H1 (cell line): ENCODE measurements around the gene SF3B6.

Experiments used
- CTCF ChIP-seq, 3 experiments: IDR thresholded peaks; 1 replicate in 2 of 3; 2 replicates in 1 of 3; pipeline versions ENCODE4 v1.5.1 to v1.6.1; 2011; ENCODE audit warnings: low read length in 3 of 3, mild to moderate bottlenecking in 3 of 3, inconsistent platforms in 2 of 3, low read depth in 1 of 3, moderate library complexity in 1 of 3; ENCODE audit not compliant: insufficient read depth in 1 of 3; ENCODE audit errors: control extremely low read depth in 1 of 3
- EZH2 ChIP-seq: fragments of 200-600 bp; sonication (generic); IDR thresholded peaks from 2 replicates; pipeline ENCODE4 v1.7.1; 2012; ENCODE audit warnings: low read depth, mild to moderate bottlenecking, moderate library complexity, low read length, inconsistent platforms; ENCODE audit not compliant: severe bottlenecking
- SP2 ChIP-seq: IDR thresholded peaks from 2 replicates; pipeline ENCODE4 v1.6.1; 2012; ENCODE audit warnings: mild to moderate bottlenecking, low read length, inconsistent platforms
- TAF7 ChIP-seq: optimal IDR thresholded peaks from 2 replicates; pipeline ENCODE3; 2011; ENCODE audit warnings: low read depth, mild to moderate bottlenecking, inconsistent platforms, low read length, moderate library complexity, borderline replicate concordance
- USF2 ChIP-seq: IDR thresholded peaks from 2 replicates; pipeline ENCODE4 v1.6.1; 2011; ENCODE audit warnings: low read length, improper control_type of control experiment
- TF ChIP-seq, protein P1 (sequence below): IDR thresholded peaks from 2 replicates; pipeline ENCODE4 v1.6.1; 2012; ENCODE audit warnings: inconsistent platforms

- TF ChIP-seq EZH2 = no peak
- TF ChIP-seq, protein P1, sequence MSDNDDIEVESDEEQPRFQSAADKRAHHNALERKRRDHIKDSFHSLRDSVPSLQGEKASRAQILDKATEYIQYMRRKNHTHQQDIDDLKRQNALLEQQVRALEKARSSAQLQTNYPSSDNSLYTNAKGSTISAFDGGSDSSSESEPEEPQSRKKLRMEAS = no peak; the same call in 1 of the 2 replicates
- TF ChIP-seq TAF7 = no peak
- TF ChIP-seq SP2 = no peak
- TF ChIP-seq USF2 = no peak
- no peak for TF ChIP-seq CTCF (IDR thresholded peaks at IDR 0.05; ENCODE audit: control extremely low read depth in 1 of 3, insufficient read depth in 1 of 3, low read depth in 1 of 3, low read length in 3 of 3)
These were observed 866 bp upstream of the SF3B6 start for GRCh38 chr2:24076849-24077534.
